PC-3 (cell line): ENCODE measurements around the gene MARCHF5.

Experiments
- EZH2 ChIP-seq: fragments of 300-600 bp; sonication (generic); IDR thresholded peaks from one replicate; pipeline ENCODE4 v1.6.1; 2017; ENCODE audit warnings: antibody characterized with exemption, mild to moderate bottlenecking, low read length; ENCODE audit not compliant: unreplicated experiment
- TF ChIP-seq, protein P1 (sequence below): fragments of 300-600 bp; sonication (generic); conservative IDR thresholded peaks from 2 replicates; pipeline ENCODE4 v1.5.1; 2017; ENCODE audit warnings: antibody characterized with exemption, low read depth, mild to moderate bottlenecking, low read length

DNA sequence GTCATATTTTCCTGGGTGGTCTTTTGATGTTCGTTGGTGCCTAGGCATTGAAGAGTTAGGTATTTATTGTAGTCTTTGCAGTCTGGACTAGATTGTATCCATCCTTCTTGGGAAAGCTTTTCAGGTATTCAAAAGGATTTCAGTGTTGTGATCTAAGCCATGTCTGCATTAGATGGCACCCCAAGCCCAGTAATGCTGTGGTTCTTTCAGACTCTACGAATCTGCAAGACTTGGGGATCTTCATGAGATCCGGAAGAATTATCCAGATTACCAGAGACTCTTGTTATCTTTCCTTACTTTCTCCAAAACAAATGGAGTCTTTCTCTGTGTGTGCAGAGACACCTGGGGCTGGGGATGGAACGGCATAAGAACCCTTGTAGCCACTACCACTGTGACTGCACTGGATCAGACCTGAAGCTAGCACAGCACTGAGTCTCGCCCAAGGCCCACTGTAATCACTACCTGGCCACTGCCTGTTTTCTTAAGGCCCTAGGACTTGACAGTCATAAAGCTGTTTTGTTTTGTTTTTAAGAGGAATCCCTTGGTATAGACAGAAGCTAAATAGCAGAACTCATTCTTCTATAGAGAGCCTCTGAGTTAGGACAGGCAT, 75.5 kb downstream of the MARCHF5 start:
- TF ChIP-seq, protein P1, sequence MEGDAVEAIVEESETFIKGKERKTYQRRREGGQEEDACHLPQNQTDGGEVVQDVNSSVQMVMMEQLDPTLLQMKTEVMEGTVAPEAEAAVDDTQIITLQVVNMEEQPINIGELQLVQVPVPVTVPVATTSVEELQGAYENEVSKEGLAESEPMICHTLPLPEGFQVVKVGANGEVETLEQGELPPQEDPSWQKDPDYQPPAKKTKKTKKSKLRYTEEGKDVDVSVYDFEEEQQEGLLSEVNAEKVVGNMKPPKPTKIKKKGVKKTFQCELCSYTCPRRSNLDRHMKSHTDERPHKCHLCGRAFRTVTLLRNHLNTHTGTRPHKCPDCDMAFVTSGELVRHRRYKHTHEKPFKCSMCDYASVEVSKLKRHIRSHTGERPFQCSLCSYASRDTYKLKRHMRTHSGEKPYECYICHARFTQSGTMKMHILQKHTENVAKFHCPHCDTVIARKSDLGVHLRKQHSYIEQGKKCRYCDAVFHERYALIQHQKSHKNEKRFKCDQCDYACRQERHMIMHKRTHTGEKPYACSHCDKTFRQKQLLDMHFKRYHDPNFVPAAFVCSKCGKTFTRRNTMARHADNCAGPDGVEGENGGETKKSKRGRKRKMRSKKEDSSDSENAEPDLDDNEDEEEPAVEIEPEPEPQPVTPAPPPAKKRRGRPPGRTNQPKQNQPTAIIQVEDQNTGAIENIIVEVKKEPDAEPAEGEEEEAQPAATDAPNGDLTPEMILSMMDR, result no peak
- no peak for TF ChIP-seq EZH2
